Measurements from ENCODE around the gene SIN3B.

GRCh38 chr19:16874250-16874977, 45.2 kb downstream of the SIN3B start:
- TF ChIP-seq POLR2A (IDR thresholded peaks at IDR 0.05) (no peak), CTCF (IDR thresholded peaks at IDR 0.05) (no peak), EP300 (IDR thresholded peaks at IDR 0.05) (no peak)
